ENCODE measurements around the gene INF2. TPM values are rescaled to one million over a fixed set of nuclear protein-coding genes. Genes with fewer than 3 reads are reported as not detected.

INF2 gene
- total and polyA plus RNA-seq, 2 experiments from 2014 or later, result 14.1 to 62.4 TPM

DNA sequence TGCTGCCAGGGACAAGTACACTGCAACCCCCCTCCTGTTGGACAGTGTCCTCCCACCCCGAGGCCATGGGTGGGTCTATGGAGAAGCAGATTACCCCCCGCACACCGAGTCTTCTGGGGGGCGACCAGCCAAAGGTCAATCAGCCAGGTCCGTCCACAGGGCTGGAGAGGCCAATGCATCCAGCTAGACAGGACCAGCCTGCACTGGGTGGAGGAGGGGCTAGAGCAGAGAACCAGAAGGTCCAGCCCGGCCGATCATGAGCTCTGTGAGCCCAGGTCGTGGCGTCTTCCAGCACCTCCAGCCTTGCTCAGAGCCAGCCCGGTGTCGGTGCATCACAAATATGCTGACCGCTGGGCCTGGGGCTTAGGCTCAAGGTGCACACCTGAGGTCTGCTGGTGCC lies 26.5 kb downstream of the INF2 start:
- DNase-seq (ENCODE audit: low read depth in 1 of 2, low spot score in 1 of 2), result no peak
- peaks cover 3% of the 10 kb centered on the region for H3K36me3 ChIP-seq

GRCh38 chr14:104717137-104717536 lies 27.7 kb downstream of the INF2 start:
- H3K4me1 ChIP-seq (ENCODE audit: low read depth), result peaks cover 9% of the 10 kb centered on the region
- no peak for TF ChIP-seq CTCF (IDR thresholded peaks at IDR 0.05; ENCODE audit: low read depth, low read length)
- H3K9me3 ChIP-seq (ENCODE audit: low read depth), result no peaks in the 10 kb centered on the region
- no peaks in the 10 kb centered on the region for H3K27me3 ChIP-seq
- DNase-seq (ENCODE audit: low read depth in 1 of 2, low spot score in 1 of 2), result no peak
- no peak overlapping the region for H3K27ac ChIP-seq
- no peaks in the 10 kb centered on the region for H3K36me3 ChIP-seq
- no peak overlapping the region for H3K4me3 ChIP-seq

More for the DNA sequence above, 26.5 kb downstream of the INF2 start:
- H3K4me3 ChIP-seq, result no peak overlapping the region
- H3K9me3 ChIP-seq (ENCODE audit: low read depth), result no peaks in the 10 kb centered on the region
- no peaks in the 10 kb centered on the region for H3K27me3 ChIP-seq
- no peak overlapping the region for H3K27ac ChIP-seq
- H3K4me1 ChIP-seq (ENCODE audit: low read depth), result no peaks in the 10 kb centered on the region
- no peak for TF ChIP-seq CTCF (IDR thresholded peaks at IDR 0.05; ENCODE audit: low read depth, low read length)

- Histone ChIP-seq H3K4me3 (no peak overlapping the region), H3K4me1 (ENCODE audit: low read depth) (peaks cover 14% of the 10 kb centered on the region), H3K27ac (no peak overlapping the region), H3K27me3 (no peaks in the 10 kb centered on the region), H3K36me3 (no peaks in the 10 kb centered on the region), H3K9me3 (ENCODE audit: low read depth) (no peaks in the 10 kb centered on the region)
- no peak for DNase-seq (ENCODE audit: low read depth in 1 of 2, low spot score in 1 of 2)
- TF ChIP-seq CTCF (IDR thresholded peaks at IDR 0.05; ENCODE audit: low read depth, low read length), result no peak
These were observed 28.2 kb downstream of the INF2 start for GRCh38 chr14:104717646-104718045.

- Histone ChIP-seq H3K9me3 (ENCODE audit: low read depth) (no peaks in the 10 kb centered on the region), H3K4me3 (no peak overlapping the region), H3K4me1 (ENCODE audit: low read depth) (peaks cover 19% of the 10 kb centered on the region), H3K36me3 (no peaks in the 10 kb centered on the region), H3K27ac (no peak overlapping the region), H3K27me3 (no peaks in the 10 kb centered on the region)
- no peak for TF ChIP-seq CTCF (IDR thresholded peaks at IDR 0.05; ENCODE audit: low read depth, low read length)
- no peak for DNase-seq (ENCODE audit: low read depth in 1 of 2, low spot score in 1 of 2)
These were observed 28.7 kb downstream of the INF2 start for GRCh38 chr14:104718147-104718546.

- Histone ChIP-seq H3K4me1 (ENCODE audit: low read depth) (peaks cover 23% of the 10 kb centered on the region), H3K27me3 (no peaks in the 10 kb centered on the region), H3K27ac (no peak overlapping the region), H3K36me3 (no peaks in the 10 kb centered on the region), H3K4me3 (no peak overlapping the region), H3K9me3 (ENCODE audit: low read depth) (no peaks in the 10 kb centered on the region)
- TF ChIP-seq CTCF (IDR thresholded peaks at IDR 0.05; ENCODE audit: low read depth, low read length), result no peak
- DNase-seq (ENCODE audit: low read depth in 1 of 2, low spot score in 1 of 2), result no peak
These were observed 29.5 kb downstream of the INF2 start for GRCh38 chr14:104718871-104719270.

DNA sequence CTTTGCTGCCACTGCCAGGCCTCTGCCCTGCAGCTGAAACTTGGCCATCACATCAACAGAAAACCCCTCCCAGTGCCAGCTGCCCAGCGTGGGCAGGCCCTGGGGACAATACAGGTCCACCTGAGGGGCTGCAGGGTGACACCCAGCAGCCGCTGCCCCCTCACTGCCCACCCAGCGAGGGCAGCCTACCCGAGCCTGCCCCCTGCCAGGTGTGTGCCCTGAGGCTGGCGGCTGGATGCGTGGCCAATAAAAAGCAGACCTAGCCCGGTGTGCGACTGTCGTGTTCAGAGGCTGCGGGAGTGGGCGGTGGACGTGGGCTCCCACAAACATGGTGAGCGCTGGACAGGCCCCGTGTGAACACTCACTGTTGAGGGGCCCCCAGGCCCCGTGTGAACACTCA lies 29.9 kb downstream of the INF2 start:
- no peak overlapping the region for H3K27ac ChIP-seq
- H3K4me1 ChIP-seq (ENCODE audit: low read depth), result peaks cover 23% of the 10 kb centered on the region
- H3K36me3 ChIP-seq, result no peaks in the 10 kb centered on the region
- no peaks in the 10 kb centered on the region for H3K27me3 ChIP-seq
- TF ChIP-seq CTCF (IDR thresholded peaks at IDR 0.05; ENCODE audit: low read depth, low read length), result no peak
- no peaks in the 10 kb centered on the region for H3K9me3 ChIP-seq (ENCODE audit: low read depth)
- H3K4me3 ChIP-seq, result no peak overlapping the region
- no peak for DNase-seq (ENCODE audit: low read depth in 1 of 2, low spot score in 1 of 2)
